NCI-H2227 treated with DMSO at 0.1 percent for 48 hours (cell line): ENCODE measurements around the gene ZCCHC7.

Experiments
- DNase-seq: peaks from one replicate; lab custom pipeline; 2025; lab: John Stamatoyannopoulos, UW

The ZCCHC7 gene

GRCh38 chr9:37405350-37405749 lies 285.0 kb downstream of the ZCCHC7 start:
- no peak for DNase-seq

GRCh38 chr9:37405764-37406380 lies 285.5 kb downstream of the ZCCHC7 start:
- DNase-seq = no peak

GRCh38 chr9:37406603-37407401 lies 286.4 kb downstream of the ZCCHC7 start:
- no peak for DNase-seq

GRCh38 chr9:37407468-37407867 lies 287.1 kb downstream of the ZCCHC7 start:
- no peak for DNase-seq
